Tibial nerve (tissue), 4 donors: ENCODE data around the gene TOM1L2. TPM values are rescaled to one million over a fixed set of nuclear protein-coding genes. Genes with fewer than 3 reads are reported as not detected.

Experiments used
- DNase-seq, 2 donors: peaks; one replicate each; pipeline ENCODE4 v3.0.0-alpha.2; 2019; ENCODE audit warnings: low spot score in 2 of 2
- H3K27ac ChIP-seq, 4 donors: fragments of 200-600 bp; sonication (generic) in 3 of 4; one replicate each; pipeline ENCODE4 v1.5.1; 2017 to 2019; ENCODE audit warnings: mild to moderate bottlenecking in 1 of 4
- H3K27me3 ChIP-seq, 2 donors: fragments of 200-600 bp; sonication (generic) in 1 of 2; one replicate each; pipeline versions ENCODE4 v1.5.1 to v1.6.0; 2017 to 2019
- H3K36me3 ChIP-seq, 3 donors: fragments of 200-600 bp; sonication (generic); one replicate each; pipeline ENCODE4 v1.5.1; 2018 to 2019
- H3K4me1 ChIP-seq, 4 donors: fragments of 200-600 bp; sonication (generic) in 3 of 4; one replicate each; pipeline ENCODE4 v1.5.1; 2017 to 2019
- H3K4me3 ChIP-seq, 4 donors: fragments of 200-600 bp; sonication (generic) in 3 of 4; one replicate each; pipeline ENCODE4 v1.5.1; 2017 to 2019; ENCODE audit warnings: mild to moderate bottlenecking in 1 of 4, moderate library complexity in 1 of 4
- H3K9me3 ChIP-seq, 4 donors: fragments of 200-600 bp; sonication (generic) in 3 of 4; one replicate each; pipeline ENCODE4 v1.5.1; 2017 to 2019
- CTCF ChIP-seq, 5 experiments: fragments of 200-600 bp in 3 of 5; fragments of 450-650 bp in 2 of 5; sonication (generic) in 3 of 5; IDR thresholded peaks; one replicate each; pipeline ENCODE4 v1.5.1; 2016 to 2019; ENCODE audit warnings: antibody characterized with exemption in 5 of 5, mild to moderate bottlenecking in 3 of 5, moderate library complexity in 2 of 5
- EP300 ChIP-seq, 2 donors: sonication (generic); formaldehyde crosslinking; IDR thresholded peaks; one replicate each; pipeline ENCODE4 v1.6.1; 2017; ENCODE audit warnings: antibody characterized with exemption in 2 of 2, mild to moderate bottlenecking in 1 of 2
- POLR2A ChIP-seq, 2 donors: fragments of 450-650 bp; IDR thresholded peaks; one replicate each; pipeline ENCODE4 v1.6.1; 2017; ENCODE audit warnings: antibody characterized with exemption in 2 of 2, mild to moderate bottlenecking in 2 of 2, moderate library complexity in 2 of 2
- WGBS, 2 donors: methylation state at CpG; one replicate each; pipeline ENCODE4 v1.1.5; 2018; 5-methylcytosine and 5-hydroxymethylcytosine counted together
- total RNA-seq, 4 donors: library from RNA; depleted of rRNA; stranded (reverse); fragments of >200 nt; gene quantifications; one replicate each; pipeline ENCODE4 v1.1.0, GENCODE V29; 2016

TOM1L2 gene
- total RNA-seq, 4 donors from 2014 or later, result 83.4 to 109 (median 96.8) TPM

DNA sequence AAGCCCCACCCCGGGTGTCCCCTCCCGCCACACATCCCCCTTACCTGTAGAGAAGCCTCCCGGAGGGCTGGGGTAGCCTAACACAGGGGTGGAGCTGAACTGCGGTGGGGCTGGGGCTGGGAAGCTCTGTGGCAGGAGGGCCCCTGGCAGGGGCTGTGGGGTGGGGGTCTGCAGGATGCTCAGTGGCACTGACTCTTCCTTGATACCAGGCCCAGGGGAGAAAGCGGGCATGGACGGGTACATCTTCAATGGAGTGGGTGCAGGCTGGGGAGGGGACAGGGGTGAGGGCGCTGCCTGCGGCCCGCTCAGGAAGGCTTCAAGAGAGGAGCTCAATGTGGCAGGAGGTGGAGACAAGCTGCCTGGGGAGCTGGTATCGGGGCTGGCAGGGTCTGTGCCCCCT is 152.2 kb downstream of the TOM1L2 start:
- Histone ChIP-seq H3K4me3 (peak overlapping the region in 1 of 4 donors; percentile 78), H3K4me1 (peaks cover 0 to 92% (median 58%) of the 10 kb centered on the region in 4 donors), H3K36me3 (peaks cover 0 to 57% (median 14%) of the 10 kb centered on the region in 3 donors), H3K27ac (peak overlapping the region in 1 of 4 donors; percentile 91), H3K27me3 (no peaks in the 10 kb centered on the region), H3K9me3 (no peaks in the 10 kb centered on the region)
- 78 to 83% methylated on average over 8 to 9 of the region's 10 CpGs for WGBS, 2 donors
- DNase-seq, result no peak
- TF ChIP-seq POLR2A (IDR thresholded peaks at IDR 0.05), result no peak
- no peak for TF ChIP-seq EP300 (IDR thresholded peaks at IDR 0.05)
- no peak for TF ChIP-seq CTCF (IDR thresholded peaks at IDR 0.05)

GRCh38 chr17:17819561-17819995 is 152.6 kb downstream of the TOM1L2 start:
- no peaks in the 10 kb centered on the region for H3K27me3 ChIP-seq
- peaks cover 0 to 92% (median 53%) of the 10 kb centered on the region in 4 donors for H3K4me1 ChIP-seq
- peaks cover 0 to 61% (median 19%) of the 10 kb centered on the region in 3 donors for H3K36me3 ChIP-seq
- WGBS, 2 donors, result 53 to 73% methylated on average over 6 to 11 of the region's 12 CpGs
- H3K9me3 ChIP-seq, result no peaks in the 10 kb centered on the region
- peak overlapping the region in 1 of 4 donors; percentile 91 for H3K27ac ChIP-seq
- peak in 1 of 2 donors; percentile 55 for DNase-seq
- no peak for TF ChIP-seq CTCF (IDR thresholded peaks at IDR 0.05)
- no peak overlapping the region for H3K4me3 ChIP-seq

- DNase-seq, result no peak
- no peak overlapping the region for H3K4me3 ChIP-seq
- peaks cover 0 to 92% (median 48%) of the 10 kb centered on the region in 4 donors for H3K4me1 ChIP-seq
- H3K36me3 ChIP-seq, result peaks cover 3 to 66% (median 24%) of the 10 kb centered on the region in 3 donors
- no peak for TF ChIP-seq EP300 (IDR thresholded peaks at IDR 0.05)
- TF ChIP-seq POLR2A (IDR thresholded peaks at IDR 0.05), result no peak
- no peak for TF ChIP-seq CTCF (IDR thresholded peaks at IDR 0.05)
- no peaks in the 10 kb centered on the region for H3K9me3 ChIP-seq
- 70 to 80% methylated on average over 6 to 12 of the region's 12 CpGs for WGBS, 2 donors
- no peaks in the 10 kb centered on the region for H3K27me3 ChIP-seq
- peak overlapping the region in 1 of 4 donors; percentile 91 for H3K27ac ChIP-seq
Measured at GRCh38 chr17:17819111-17819510, 153.1 kb downstream of the TOM1L2 start.

DNA sequence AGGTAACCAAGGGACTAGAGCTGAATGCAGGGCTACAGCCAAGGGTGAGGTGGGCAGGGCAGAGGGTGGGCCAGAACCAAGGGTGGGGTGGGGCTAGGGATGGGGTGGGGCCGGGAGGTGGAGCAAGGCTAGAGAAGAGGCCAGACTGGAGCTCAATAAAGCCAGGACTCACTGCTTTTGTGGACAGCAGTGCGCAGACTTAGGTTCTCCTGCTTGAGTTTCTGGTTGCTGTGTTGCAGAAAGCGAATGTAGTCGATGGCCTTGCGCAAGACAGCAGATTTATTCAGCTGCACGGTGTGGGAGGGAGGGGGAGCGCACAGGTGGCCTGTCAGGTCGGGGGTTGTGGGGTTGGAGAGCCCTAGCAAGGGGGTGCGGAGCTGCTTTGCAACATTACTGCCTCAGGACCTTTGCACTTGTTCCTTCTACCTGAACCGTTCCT is 154.1 kb downstream of the TOM1L2 start:
- Histone ChIP-seq H3K27ac (peak overlapping the region in 2 of 4 donors; percentile 34 to 91), H3K4me1 (peaks cover 0 to 91% (median 44%) of the 10 kb centered on the region in 4 donors), H3K9me3 (no peaks in the 10 kb centered on the region), H3K36me3 (peaks cover 3 to 76% (median 26%) of the 10 kb centered on the region in 3 donors), H3K4me3 (no peak overlapping the region), H3K27me3 (no peaks in the 10 kb centered on the region)
- no peak for DNase-seq
- 52 to 73% methylated on average over 10 of the region's 10 CpGs for WGBS, 2 donors
- TF ChIP-seq POLR2A (IDR thresholded peaks at IDR 0.05), result no peak
- peak in 1 of 2 donors; percentile 23 for TF ChIP-seq EP300 (IDR thresholded peaks at IDR 0.05)

DNA sequence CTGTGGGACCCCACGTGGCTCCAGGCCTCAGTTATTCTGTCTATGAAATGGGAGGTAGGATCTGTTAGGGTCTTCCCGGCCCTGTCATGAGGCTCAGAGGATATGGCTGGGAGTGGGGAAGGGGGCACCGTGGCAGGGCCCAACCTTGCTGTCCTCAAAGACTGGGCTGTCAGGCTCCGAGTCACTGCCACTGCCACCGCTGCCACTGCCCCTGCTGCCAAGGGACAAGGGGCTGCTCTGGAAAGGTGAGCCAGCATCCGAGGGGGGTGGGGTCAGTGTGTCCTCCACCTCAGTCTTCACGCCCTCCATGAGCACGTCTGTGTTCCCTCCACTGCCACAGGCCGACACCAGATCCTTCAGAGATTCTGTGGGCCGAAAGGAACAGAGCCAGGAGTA is 154.7 kb downstream of the TOM1L2 start:
- no peak for DNase-seq
- peaks cover 3 to 81% (median 26%) of the 10 kb centered on the region in 3 donors for H3K36me3 ChIP-seq
- H3K27me3 ChIP-seq, result no peaks in the 10 kb centered on the region
- WGBS, 2 donors, result 77 to 79% methylated on average over 8 to 10 of the region's 10 CpGs
- no peak for TF ChIP-seq POLR2A (IDR thresholded peaks at IDR 0.05)
- no peak for TF ChIP-seq EP300 (IDR thresholded peaks at IDR 0.05)
- no peak for TF ChIP-seq CTCF (IDR thresholded peaks at IDR 0.05)
- no peak overlapping the region for H3K4me3 ChIP-seq
- peaks cover 0 to 91% (median 40%) of the 10 kb centered on the region in 4 donors for H3K4me1 ChIP-seq
- no peaks in the 10 kb centered on the region for H3K9me3 ChIP-seq
- H3K27ac ChIP-seq, result peak overlapping the region in 3 of 4 donors; percentile 6 to 91 (median 34)
